SK-N-SH (cell line): ENCODE data around the gene VWA3B.

Experiments used
- ELF1 ChIP-seq: IDR thresholded peaks from 2 replicates; pipeline ENCODE4 v1.4.0; 2012
- FOSL2 ChIP-seq: IDR thresholded peaks from 2 replicates; pipeline ENCODE4 v1.4.0; 2012; ENCODE audit warnings: low read depth, mild to moderate bottlenecking, moderate library complexity, borderline replicate concordance
- GABPA ChIP-seq: IDR thresholded peaks from 2 replicates; pipeline ENCODE4 v1.4.0; 2012; ENCODE audit warnings: low read depth, mild to moderate bottlenecking
- JUND ChIP-seq: IDR thresholded peaks from 2 replicates; pipeline ENCODE4 v1.4.0; 2012
- MXI1 ChIP-seq: IDR thresholded peaks from 2 replicates; pipeline ENCODE4 v1.6.1; 2012; ENCODE audit warnings: mild to moderate bottlenecking, low read depth, low read length, improper control_type of control experiment
- NRF1 ChIP-seq: IDR thresholded peaks from 2 replicates; pipeline ENCODE4 v1.6.1; 2012; ENCODE audit warnings: low read depth, mild to moderate bottlenecking, low read length
- POLR2AphosphoS5 ChIP-seq: IDR thresholded peaks from 2 replicates; pipeline ENCODE4 v1.6.1; 2012; ENCODE audit warnings: low read depth, low read length
- REST ChIP-seq: IDR thresholded peaks from 2 replicates; pipeline ENCODE4 v1.6.1; 2012; ENCODE audit warnings: mild to moderate bottlenecking, low read depth, low read length, moderate library complexity
- RFX5 ChIP-seq: IDR thresholded peaks from 2 replicates; pipeline ENCODE4 v1.6.1; 2012; ENCODE audit warnings: mild to moderate bottlenecking, improper control_type of control experiment, low read length
- TAF1 ChIP-seq: IDR thresholded peaks from 2 replicates; pipeline ENCODE4 v1.6.1; 2012; ENCODE audit warnings: low read depth, mild to moderate bottlenecking, low read length, moderate library complexity, borderline replicate concordance
- TF ChIP-seq, protein P1 (sequence below): fragments of 200-600 bp; sonication (generic); IDR thresholded peaks from 2 replicates; pipeline ENCODE4 v1.6.1; 2017; ENCODE audit warnings: antibody characterized with exemption, mild to moderate bottlenecking, moderate library complexity

GRCh38 chr2:98091738-98092137 is 4.8 kb downstream of the VWA3B start:
- TF ChIP-seq REST (no peak), RFX5 (no peak), GABPA (no peak), FOSL2 (no peak), TAF1 (no peak), NRF1 (no peak), JUND (no peak), POLR2AphosphoS5 (no peak), ELF1 (no peak), MXI1 (no peak)
- TF ChIP-seq, protein P1, sequence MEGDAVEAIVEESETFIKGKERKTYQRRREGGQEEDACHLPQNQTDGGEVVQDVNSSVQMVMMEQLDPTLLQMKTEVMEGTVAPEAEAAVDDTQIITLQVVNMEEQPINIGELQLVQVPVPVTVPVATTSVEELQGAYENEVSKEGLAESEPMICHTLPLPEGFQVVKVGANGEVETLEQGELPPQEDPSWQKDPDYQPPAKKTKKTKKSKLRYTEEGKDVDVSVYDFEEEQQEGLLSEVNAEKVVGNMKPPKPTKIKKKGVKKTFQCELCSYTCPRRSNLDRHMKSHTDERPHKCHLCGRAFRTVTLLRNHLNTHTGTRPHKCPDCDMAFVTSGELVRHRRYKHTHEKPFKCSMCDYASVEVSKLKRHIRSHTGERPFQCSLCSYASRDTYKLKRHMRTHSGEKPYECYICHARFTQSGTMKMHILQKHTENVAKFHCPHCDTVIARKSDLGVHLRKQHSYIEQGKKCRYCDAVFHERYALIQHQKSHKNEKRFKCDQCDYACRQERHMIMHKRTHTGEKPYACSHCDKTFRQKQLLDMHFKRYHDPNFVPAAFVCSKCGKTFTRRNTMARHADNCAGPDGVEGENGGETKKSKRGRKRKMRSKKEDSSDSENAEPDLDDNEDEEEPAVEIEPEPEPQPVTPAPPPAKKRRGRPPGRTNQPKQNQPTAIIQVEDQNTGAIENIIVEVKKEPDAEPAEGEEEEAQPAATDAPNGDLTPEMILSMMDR: no peak
